Activated T-cell treated with anti-CD3 and anti-CD28 coated beads for 1 hour (primary cell): ENCODE data around the gene PDAP1.
"Not testable (repeated sequence)": the region's sequence is repeated elsewhere in the genome, so short reads cannot be mapped to it uniquely, and the experiment has no call there.

ENCODE experiments used
- DNase-seq: peaks from one replicate; pipeline ENCODE4 v3.0.0-alpha.2; 2020; ENCODE audit warnings: low read depth

PDAP1 gene

GRCh38 chr7:99408379-99409191 is at the start of gene PDAP1, which contains the start of gene BUD31:
Gene PDAP1 (minus strand): TSS chr7:99408597. CDS start chr7:99408548, 49 bp downstream.
Gene BUD31 (plus strand): TSS chr7:99408969. CDS start chr7:99411093, 2,124 bp downstream.
- DNase-seq: peak; percentile 89

GRCh38 chr7:99457650-99458493 is 49.5 kb upstream of the PDAP1 start:
- no peak for DNase-seq

- no peak for DNase-seq
Measured at GRCh38 chr7:99457050-99457649, 48.8 kb upstream of the PDAP1 start.

- no peak for DNase-seq
Measured at GRCh38 chr7:99456288-99456687, 47.9 kb upstream of the PDAP1 start.

- no peak for DNase-seq
Measured at GRCh38 chr7:99455874-99456273, 47.5 kb upstream of the PDAP1 start.

GRCh38 chr7:99453105-99453504 is 44.7 kb upstream of the PDAP1 start:
- no peak for DNase-seq

- no peak for DNase-seq
Measured at GRCh38 chr7:99452541-99452940, 44.1 kb upstream of the PDAP1 start.

GRCh38 chr7:99451936-99452335 is 43.5 kb upstream of the PDAP1 start:
- DNase-seq: no peak

GRCh38 chr7:99449326-99449725 is 40.9 kb upstream of the PDAP1 start:
- DNase-seq: no peak

GRCh38 chr7:99448855-99449254 is 40.5 kb upstream of the PDAP1 start:
- no peak for DNase-seq

- no peak for DNase-seq
Measured at GRCh38 chr7:99447943-99448342, 39.5 kb upstream of the PDAP1 start.

- no peak for DNase-seq
Measured at GRCh38 chr7:99446096-99446495, 37.7 kb upstream of the PDAP1 start.

GRCh38 chr7:99440195-99440594 is 31.8 kb upstream of the PDAP1 start:
- no peak for DNase-seq

GRCh38 chr7:99438573-99439480 is 30.4 kb upstream of the PDAP1 start, which contains the start of the genes CPSF4 and PTCD1:
Gene CPSF4 (plus strand): TSS chr7:99438943. CDS start chr7:99439083, 140 bp downstream.
Gene PTCD1 (minus strand): TSS chr7:99438798. CDS start chr7:99435242, 3,556 bp downstream.
- peak; percentile 86 for DNase-seq

GRCh38 chr7:99437946-99438572 is 29.7 kb upstream of the PDAP1 start:
- no peak for DNase-seq

- DNase-seq: no peak
Measured at GRCh38 chr7:99433158-99433557, 24.8 kb upstream of the PDAP1 start.

GRCh38 chr7:99431756-99432540 is 23.6 kb upstream of the PDAP1 start:
- DNase-seq: not testable (repeated sequence)

- no peak for DNase-seq
Measured at GRCh38 chr7:99429756-99430155, 21.4 kb upstream of the PDAP1 start.

GRCh38 chr7:99428972-99429566 is 20.7 kb upstream of the PDAP1 start:
- DNase-seq: no peak
